DMS79 (cell line): Measurements from ENCODE around the gene USF2.

Experiments
- DNase-seq: peaks from one replicate; lab custom pipeline; 2025; lab: John Stamatoyannopoulos, UW

USF2 gene

DNA sequence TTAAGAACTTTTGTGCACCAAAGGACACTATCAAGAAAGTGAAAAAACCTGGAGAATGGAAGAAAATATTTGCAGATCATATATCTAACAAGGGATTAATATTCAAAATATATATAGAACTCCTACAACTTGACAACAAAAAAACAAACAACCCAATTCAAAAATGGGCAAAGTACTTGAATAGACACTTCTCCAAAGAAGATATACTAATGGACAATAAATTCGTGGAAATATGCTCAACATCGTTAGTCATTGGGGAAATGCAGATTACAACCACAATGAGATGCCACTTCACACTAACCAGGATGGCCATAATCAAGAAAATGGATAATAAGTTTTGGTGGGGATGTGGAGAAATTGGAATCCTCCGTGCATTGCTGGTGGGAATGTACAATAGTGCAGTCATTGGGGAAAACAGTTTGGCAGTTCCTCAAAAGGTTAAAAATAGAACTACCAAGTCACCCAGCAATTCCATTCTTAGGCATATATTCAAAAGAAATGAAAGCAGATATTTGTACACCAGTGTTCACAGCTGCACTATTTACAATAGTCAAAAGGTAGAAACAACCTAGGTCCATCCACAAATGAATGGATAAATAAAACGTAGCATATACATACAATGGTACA is 22.2 kb upstream of the USF2 start:
- no peak for DNase-seq

DNA sequence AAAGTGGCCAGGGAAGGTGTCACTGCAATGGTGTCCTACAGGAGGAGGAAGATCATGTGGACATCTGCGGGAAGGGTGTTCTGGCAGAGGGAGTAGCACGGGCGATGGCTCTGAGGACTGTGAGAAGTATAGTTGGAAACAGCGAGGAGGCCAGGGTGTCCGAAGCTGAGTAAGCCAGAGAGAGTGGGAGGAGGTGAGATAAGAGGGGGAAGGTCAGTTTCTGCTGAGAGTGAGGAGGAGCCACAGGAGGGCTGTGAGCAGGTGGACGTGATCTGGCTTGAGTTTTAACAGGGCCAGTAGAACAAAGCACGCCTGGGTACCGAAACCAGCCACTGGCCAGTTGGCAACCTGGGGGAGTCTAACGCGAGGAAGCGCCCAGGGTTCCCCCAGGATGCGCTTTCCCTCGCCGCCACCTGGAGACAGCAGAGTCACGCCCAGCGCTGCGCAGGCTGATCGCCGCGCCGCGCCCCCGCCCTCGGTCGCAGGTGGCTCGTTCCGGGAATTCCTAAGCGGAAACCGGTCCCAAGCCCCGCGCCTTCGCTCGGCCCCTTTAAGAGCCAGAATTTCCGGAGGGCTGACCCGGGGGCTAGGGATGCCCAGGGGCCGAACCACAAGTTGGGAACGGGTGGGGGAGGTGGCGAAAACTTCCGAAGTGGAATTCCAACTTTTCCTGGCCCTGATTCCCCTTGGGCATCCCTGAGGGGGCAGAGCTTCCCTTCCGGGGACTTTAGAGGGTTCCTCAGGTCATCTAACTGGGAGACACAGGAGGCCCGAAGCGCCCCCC is 21.0 kb upstream of the USF2 start:
- DNase-seq = peak; percentile 85

DNA sequence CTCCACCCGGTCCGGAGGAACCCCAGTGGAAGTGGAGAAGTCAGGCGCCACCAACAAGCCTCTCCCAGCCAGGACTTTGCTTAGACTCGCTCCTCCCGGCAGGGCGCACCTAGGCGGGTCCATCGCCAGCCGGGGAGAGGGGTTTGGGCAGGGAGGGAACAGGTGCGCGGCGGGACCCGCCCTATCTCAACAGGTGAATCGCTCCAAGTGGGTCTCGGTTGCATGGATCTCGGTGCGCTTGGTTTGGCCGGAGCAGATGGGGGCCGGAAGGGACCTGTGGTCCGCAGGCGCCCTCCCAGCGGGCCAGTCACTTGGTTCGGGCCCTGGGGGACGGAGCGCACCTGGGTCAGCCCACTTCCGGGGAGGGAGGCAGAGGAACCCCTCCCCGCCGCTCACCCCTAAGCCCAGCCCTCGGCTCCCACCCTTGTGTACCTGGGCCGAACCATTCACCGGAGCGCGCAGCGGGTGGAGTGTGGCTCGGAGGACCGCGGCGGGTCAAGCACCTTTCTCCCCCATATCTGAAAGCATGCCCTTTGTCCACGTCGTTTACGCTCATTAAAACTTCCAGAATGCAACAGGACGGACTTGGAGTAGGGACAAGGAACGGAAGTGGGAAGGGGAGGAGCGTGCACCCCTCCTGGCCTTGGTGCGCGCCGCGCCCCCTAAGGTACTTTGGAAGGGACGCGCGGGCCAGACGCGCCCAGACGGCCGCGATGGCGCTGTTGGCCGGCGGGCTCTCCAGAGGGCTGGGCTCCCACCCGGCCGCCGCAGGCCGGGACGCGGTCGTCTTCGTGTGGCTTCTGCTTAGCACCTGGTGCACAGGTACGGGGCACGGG is 20.2 kb upstream of the USF2 start, which contains the start of gene LSR:
Gene LSR, plus strand, starts transcription at position 693 of the 836 bp plus-strand sequence. Its CDS starts 21 bp downstream, at position 714.
- peak; percentile 94 for DNase-seq

DNA sequence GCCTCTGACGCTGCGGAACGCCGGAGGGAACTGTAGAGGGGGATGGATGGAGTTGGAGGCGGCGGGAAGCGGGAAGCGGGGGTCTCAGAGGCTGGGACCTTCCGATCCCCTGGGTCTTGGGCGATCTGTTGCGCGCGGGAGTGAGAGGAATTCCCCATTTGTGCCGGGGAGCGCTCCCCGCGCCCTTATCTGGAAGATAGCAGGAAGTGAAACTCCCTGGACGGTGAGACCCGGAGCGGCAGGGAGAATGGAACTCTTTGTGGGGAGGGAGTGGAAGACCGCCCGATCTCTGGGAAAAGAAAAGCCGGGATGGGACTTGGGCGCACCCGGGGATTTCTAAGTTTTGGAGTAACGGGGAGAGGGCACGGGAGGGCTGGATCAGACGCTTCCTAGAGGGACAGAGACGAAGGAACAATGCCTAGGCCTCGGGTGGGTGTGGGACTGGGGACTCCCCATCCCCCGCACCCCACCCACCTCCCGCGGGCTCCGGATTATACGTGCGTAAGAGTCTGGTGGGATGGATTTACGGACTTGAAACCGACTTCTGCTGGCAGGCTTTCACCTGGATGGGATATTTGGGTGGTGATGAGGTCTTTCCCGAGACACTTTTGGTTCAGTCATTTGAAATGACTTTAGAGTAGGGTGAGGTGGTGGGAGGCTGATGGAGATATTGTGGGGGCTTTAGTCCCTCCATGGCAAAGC is 19.5 kb upstream of the USF2 start:
- no peak for DNase-seq

DNA sequence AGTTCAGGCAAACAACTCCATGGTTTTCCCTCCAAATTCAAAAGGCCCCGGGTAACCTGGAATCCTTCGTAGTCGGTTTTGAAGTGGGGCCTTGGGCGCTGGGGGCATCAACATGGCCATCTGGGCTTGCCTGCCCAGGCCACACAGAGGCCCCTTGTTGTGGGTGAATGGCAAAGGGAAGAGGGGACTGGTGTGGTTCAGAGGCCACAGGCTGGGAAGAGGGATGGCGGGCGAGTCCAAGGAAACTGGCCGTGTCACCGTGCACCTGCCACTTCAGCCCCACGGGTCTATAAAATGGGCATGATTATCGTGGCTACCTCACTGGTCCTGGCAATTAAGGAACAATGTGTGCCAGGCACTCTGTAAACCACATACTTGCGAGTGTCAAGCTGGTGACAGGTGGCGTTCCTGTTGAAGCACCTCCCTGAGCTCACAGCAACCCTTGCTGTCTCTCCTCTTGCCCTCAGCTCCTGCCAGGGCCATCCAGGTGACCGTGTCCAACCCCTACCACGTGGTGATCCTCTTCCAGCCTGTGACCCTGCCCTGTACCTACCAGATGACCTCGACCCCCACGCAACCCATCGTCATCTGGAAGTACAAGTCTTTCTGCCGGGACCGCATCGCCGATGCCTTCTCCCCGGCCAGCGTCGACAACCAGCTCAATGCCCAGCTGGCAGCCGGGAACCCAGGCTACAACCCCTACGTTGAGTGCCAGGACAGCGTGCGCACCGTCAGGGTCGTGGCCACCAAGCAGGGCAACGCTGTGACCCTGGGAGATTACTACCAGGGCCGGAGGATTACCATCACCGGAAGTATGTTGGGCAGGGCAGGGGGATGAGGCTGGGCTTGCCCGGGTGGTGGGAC is 18.7 kb upstream of the USF2 start:
- DNase-seq = peak; percentile 10

DNA sequence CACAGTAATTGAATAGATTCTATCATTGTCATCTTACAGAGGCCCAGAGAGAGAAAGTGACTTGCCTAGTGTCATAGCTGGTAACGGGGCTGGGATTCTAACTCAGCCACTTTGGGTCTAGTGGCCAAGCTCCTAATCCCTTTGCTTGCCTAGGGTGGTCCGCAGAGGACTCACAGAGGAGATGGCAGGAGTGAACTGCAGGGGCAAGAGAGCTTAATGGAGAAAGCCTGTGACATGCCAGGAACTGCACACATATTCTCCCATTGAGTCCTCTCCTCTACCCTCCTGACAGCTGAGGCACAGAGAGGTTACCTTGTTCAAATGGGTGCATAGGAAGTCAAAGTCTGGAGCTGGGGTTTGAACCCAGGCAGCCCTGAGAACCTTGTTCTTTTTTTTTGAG is 17.3 kb upstream of the USF2 start:
- DNase-seq = no peak

DNA sequence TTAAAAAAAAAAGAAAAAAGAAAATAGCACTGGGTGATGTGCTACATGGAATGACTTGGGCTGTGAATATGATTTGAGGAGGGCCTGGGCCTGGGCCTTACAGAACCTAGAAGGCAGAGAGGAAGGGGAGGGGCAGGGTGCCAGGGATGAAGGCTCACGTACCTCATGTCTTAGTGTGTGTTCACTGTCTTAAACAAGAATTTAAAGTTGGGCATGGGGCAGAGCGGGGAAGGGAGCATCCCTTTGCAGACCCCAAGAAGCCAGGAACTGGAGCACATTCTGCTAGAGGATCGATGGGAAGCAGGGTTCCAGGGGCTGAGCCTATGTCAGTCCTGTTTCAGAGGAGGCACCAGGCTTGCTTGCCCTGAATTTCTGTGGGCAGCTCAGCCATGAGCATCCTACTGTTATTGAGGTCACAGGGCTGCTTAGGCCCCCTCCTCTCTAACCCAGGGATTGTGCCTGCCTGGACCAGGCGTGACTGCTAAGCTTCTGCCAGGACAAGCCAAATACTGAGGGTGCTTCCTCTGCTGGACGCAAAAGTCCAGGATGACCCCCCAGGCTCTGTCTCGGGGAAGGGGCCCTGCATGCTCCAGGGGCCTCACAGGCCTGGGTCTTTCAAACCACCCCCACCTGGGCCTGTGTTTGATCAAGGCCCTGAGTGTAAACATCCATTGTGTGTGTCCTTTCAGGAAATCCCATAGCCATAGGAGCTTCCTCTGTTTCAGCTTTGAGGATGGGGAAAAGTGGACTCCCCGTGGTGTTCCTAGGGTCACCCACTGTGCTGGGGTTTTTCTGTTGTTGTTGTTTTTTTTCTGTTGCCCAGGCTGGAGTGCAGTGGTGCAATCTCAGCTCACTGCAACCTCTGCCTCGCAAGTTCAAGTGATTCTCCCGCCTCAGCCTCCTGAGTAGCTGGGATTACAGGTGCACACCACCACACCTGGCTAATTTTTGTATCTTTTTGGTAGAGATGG is 15.2 kb upstream of the USF2 start:
- DNase-seq = no peak

DNA sequence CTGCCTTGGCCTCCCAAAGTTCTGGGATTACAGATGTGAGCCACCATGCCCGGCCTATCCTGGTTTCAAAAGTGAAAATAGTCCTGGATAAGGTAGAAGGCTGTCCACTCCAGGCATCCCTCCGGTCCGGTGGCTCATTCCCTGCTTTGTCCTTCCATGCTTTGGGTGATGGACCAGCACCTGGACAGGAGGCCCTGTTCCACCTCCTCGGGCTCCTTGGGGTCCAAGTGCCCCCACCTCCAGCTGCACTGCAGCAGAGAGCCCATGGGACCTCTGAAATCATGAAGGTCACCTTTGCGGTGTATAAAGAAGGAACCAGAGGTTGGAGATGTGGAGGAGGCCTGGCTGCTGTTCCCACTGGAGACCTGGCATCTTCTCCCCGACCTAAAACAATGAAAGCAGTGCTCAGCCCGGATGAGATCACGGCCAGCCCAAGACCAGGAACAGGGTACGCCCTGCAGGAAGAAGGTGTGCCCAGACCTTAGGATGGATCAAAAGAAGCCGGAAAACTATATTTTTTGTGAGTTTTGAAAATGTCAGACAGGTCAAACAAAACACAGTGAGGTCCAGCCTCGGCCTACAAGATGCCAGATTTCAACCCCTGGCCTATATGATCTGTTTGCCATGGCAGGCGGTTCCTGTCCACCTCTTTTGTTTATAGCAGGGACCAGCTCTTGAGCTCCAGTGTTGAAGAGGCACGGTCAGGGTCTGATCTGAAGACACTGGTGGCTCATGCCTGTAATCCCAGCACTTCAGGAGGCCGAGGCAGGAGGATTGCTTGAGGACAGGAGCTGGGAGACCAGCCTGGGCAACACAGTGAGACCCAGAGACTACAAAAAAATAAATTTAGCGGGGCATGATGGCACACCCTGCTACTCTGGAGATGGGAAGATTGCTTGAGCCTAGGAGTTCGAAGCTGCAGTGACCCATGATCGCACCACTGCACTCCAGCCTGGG is 14.1 kb upstream of the USF2 start:
- DNase-seq = no peak

DNA sequence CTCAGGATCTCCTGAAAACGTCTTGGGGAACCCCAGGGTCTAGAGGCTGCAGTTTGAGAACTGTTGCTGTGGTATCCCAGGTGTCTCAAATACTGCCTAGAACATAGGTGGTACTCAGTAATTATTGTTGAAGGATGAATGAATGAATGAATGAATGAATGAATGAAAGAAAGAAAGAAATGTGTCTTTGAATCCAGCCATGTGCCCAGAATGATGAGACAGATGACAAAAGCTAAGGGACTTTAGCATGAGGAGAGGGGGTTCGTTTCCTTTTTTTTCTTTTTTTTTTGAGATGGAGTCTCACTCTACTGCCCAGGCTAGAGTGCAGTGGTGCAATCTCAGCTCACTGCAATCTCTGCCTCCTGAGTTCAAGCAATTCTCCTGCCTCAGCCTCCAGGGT is 12.2 kb upstream of the USF2 start:
- DNase-seq = no peak

DNA sequence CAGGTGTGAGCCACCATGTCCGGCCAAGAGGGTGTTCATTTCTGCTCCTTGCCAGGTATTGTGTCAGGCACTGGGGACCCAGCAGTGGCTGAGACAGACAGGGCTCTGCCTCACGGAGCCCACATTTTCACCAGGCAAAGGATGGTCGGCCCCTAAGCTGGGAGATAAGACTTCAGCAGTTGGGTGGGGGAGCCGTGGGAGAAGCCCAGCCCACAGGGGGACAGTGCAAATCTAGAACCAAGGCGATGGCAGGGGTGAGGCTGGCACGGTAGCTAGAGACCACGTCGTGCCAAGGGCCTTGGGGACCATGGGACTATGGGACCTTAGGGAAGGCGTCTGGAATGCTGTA is 11.7 kb upstream of the USF2 start:
- DNase-seq = no peak

DNA sequence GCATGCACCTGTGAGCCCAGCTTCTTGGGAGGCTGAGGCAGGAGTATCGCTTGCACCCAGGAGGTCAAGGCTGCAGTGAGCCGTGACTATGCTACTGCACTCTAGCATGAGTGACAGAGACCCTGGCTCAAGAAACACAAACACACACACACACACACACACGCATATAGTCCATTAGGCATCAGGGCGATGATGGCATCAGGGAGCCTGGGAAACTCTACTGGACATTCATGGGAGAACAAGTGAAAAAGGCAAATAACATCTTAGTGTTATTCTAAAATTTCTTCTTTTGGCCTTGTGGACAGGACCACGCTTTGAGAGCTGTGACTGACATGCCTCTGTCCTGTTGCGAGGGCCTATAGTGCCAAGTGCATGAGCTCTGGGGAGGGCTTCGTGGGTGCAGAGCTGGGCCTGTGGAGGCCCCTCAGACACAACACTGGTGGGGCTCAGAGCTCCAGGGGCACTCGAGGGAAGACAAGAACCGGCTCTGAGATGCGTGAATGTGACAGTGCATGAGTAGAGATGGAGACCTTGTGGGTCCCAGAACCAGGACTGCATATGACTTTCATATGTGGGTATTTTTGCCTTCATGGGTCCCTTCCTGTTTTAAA is 8.0 kb upstream of the USF2 start:
- DNase-seq = no peak

DNA sequence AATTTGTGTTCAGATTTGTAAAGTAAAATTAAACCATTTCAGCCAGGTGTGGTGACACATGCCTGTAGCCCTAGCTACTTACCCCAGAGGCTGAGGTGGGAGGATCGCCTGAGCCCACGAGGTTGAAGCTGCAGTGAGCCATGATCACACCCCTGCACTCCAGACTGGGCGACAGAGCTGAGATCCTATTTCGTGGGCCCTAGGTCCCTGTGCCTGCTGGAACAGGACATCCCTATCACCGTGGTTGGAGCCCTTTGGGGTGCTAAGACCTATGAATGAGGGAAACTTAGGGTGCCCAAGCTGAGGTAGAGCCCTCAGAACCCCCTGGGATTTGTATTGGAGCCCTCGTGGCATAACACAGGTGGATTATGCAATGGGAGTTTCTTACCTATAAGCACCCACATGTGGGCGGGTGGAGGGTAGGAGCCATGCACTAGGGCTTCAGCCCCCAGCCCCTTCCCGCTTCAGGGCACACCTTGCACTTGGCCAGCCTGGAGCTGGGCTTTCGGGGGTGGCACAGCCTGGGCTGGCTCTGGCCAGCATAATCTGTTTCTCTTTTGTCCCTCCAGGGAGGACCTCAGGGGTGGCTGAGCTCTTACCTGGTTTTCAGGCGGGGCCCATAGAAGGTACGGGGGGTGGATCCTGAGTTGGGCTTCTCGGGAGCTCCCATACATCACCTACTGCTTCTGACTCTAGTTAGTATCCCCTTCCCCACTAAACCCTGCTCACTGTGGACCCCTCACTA is 7.2 kb upstream of the USF2 start:
- no peak for DNase-seq

DNA sequence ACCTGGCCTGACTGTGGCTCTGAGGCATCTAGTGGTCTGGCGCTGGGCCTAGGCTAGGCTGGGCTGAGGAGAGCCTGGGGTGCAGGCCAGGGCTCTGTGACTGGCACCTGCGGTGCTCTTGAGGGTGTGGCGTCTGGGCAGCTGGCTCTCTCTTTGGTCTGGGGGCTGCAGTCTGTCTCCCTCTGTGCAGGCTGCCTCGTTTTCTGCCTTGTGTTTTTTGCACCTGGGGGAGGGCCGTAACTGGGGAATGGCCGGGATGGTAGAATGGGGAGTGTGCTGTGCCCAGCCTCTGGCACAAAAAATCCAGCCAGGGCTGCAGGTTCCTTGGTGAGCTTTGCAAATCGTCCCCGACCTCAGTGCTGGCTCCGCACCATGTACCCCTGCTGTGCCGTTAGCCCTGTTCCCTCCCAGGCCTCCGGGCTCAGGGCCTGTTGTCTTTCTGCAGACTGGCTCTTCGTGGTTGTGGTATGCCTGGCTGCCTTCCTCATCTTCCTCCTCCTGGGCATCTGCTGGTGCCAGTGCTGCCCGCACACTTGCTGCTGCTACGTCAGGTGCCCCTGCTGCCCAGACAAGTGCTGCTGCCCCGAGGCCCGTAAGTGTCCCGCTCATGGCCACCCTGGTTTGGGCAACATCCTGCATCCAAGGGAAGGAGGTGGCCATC is 6.5 kb upstream of the USF2 start:
- DNase-seq = no peak

DNA sequence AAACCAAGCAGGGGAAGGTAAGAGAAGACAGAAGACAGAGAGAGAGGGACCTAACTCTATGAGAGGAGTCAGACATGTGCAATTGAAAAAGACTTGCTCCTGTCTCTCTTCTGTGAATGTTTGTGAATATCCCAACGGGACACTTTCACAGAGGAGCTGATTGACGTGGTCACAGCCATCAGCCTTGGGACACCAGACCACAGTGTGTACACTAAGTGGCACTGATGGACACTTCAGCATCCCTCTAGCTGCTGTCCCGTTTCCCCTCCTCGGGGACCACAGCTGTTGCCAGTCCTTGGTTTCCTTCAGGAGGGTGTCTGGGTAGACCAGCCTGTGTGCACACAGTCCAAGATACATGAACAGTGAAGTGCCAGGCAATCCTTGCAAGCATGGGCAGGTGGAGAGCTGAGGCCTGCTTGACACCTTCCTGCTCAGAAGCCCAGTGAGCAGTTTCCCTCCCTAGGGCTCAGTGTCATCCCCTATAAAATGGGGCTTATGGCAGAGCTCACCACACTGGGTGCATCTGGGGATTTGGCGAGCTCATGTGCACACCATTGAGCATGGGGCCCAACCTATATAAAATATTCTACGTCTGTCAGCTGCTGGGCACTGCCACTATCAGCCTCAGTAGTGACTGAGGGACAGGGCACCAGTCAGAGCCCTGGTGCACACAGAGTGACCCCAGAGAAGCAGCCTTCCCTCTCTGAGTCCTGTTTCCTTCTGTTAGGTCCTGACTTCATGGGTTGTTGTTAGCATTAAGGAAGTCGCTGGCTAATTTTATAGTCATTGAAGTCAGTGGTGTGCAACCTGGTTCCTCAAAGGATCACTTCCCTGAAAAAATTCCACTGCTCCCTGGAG is 4.3 kb upstream of the USF2 start:
- no peak for DNase-seq

DNA sequence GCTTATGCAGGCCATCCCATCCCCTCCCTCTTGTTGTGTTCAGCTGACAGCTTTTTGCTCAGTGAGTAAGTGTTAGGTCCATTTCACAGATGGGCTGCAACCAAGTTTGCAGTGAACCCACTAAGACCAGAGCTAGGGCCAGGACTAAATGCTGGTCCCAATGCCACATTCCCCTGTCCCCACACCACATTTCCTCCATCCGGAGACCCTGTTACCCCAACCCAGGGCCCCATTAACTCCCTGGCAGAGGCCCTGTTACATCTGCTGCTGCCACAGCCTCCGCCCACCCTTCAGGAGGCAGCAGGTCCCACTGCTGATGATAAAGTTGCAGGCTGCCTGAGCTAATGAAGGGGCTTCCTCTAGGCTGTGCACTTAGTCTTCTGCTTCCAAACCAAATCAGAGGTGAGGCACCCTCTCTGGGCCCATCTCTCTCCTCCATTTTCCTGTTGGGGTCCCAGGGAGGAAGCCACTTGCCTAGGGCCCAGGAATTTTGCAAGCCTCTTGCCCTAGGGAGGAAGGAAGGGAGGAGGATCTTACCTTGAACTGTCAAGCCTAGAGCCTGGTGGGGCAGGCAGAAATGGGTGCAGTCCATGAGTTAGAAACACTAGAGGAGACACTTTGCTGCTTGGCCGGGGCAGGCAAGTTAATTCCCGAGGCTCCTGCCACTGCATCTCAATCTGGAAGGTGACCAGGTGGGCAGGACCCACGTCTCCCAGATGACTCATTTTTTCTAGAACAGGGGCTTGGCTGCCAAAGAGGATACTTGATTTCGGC is 3.4 kb upstream of the USF2 start:
- no peak for DNase-seq
